Stimulated activated CD8-positive, alpha-beta memory T cell treated with anti-CD3 and anti-CD28 coated beads, Interleukin-15, amount 100 ng/mL, for 48 hours (primary cell): ENCODE data around the gene PARD6B.

Experiments
- DNase-seq, 2 donors: peaks; one replicate each; pipeline ENCODE4 v3.0.0-alpha.2; 2020; ENCODE audit warnings: low read depth in 2 of 2

PARD6B gene

DNA sequence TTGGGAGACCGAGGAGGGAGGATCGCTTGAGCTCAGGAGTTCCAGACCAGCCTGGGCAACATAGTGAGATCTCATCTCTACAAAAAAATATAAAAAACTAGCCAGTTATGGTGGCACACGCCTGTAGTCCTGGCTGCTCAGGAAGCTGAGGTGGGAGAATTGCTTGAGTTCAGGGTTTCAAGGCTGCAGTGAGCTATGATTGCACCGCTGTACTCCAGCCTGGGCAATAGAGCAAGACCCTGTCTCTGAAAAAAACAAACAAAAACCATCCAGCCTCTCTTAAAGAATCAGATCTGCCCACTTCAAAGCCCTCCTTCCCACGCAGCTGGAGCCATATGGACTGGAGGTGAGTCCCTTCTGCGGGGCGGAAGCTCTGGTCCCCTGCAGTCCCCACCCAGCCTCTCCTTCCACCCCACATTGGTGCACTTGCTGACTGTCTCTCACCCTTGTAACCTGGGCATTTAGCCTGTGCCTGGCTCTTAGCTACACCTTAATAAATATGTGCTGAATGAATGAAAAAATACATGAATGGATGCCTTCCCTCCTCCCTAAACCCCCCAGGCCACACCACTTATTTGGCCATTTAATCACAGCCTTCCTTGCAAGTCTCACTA lies 7.2 kb upstream of the PARD6B start:
- DNase-seq, result no peak

DNA sequence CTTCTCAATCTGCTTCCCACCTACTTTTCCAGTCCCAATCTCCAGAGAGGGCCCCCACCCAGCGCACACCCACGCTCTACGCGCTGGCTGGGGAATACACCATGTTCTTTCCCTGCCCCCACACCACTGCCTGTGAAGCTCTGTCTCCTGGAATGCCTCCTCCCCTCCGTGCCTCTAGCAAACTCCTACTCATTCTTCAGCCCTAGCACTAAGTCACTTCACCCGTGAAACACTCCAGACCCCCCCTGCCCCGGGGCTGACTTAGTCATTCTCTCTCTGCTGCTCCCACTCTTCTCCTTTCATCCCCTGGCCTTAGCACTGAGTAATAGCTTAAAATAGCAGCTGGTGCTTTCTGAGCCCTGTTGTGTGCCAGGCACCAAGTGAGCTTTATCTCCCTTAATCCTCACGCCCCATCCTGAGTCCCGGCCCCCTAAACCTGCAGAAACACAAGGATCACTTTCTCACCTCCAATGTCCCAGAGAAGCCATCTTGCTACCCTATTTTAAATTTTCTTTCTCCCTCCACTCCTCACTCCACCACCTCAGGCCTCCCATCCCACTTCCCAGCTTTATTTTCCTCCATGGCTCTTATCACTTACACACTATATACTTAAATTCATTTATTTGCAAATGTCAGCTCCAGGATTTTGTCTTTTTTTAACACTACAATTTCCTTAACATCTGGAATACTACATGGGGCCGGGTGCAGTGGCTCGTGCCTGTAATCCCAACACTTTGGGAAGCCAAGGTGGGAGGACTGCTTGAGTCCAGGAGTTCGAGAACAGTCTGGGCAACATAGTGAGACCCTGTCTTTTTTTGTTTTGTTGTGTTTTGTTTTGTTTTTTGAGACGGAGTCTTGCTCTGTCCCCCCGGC lies 6.3 kb upstream of the PARD6B start:
- DNase-seq, result peak; percentile 59 to 78

DNA sequence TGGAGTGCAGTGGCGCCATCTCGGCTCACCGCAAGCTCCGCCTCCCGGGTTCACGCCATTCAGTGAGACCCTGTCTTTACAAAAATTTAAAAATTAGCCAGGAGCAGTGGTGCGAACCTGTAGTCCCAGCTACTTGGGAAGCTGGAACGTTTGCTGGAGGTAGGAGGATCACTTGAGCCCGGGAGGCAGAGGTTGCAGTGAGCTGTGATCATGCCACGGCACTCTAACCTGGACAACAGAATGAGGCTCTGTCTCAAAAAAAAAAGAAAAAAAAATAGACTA lies 5.7 kb upstream of the PARD6B start:
- no peak for DNase-seq

DNA sequence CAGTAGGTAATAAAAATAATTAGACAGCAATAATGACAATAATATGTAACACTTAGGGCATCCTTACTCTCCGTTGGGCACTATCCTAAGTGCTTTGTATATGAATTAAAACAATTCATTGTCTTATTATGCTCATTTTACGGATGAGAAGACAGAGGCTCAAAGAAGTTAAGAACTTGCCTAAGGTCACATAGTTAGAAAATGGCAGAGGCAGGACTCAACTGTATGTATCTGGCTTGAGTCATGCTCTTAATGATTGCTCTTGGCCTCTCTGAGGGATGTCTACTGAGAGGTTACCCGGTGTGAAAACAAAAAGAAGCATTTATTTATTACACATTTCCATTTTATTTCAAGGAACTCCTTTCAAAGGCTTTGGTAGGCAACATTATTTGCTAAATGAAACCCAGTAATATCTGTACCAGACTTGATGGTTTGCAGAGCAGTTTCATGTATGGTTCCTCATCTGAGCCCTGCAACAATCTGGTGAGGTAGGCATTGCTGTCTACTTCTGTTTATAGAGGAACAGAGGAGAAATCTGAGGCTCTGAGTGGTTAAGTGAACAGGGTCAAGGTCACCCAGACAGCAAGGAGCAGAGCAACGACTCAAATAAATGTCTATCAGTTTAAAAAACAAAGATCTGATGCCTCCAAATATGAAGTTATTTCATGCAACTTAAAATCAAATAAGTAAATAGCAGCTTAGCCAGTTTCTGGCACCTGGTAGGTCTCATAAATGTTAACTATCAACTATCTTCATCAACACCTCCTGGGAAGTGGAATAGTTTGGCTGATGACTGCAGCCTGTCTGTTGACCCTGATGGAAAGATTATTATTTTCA lies 4.2 kb upstream of the PARD6B start:
- no peak for DNase-seq

DNA sequence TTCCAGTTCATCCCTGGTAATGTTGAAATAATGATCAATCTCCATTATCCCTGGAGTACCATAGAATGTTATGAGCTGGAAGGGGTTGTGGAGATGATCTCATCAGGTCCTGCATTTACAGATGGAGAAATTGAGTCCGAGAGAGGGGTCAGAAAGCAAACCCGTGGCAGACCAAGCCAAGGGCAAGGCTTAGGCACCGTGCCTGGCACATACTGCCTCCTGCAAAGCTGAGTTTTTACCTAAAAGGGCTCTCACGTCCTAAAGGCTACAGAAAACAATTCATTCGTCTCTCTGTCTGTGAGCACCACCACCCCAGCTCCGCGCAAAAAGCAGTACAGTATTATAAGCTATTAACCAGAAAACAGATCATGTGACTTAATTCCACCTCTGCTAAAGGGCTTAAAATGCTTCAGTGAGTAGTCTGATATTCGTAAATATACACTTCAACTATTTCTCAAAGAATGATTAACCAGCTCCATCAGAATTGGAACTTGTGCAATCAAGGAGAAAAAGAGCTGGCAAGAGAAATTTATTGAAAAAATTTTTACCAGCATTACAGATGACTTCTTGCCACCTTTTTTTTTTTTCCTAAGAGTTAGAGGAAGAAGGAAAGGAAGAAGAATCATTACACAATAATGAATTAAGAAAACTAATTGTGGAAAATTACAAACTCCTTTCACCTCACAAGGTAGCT lies 3.4 kb upstream of the PARD6B start:
- DNase-seq, result no peak

DNA sequence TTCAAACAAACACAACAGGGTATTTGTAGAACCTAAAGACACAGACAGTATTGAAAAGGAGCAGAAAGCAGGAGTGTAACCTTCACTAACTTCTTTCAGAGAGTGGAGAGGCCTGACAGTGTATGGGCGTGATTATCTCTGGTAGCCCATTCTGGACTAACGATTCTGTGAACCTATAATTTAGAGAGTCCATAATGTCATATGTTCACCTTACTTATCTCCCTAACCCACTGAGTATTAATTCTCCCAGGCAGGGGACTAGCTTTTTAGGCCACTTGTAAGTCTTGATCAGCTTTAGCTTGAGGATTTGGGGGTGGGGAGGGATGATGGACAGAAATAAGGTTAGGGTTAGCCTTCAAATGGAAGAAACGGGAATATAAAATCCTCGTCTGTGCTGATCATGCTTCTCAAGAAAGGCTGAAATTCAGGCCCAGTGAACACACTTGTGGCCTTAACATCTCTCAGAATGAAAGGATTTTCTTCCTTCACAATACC lies 2.8 kb upstream of the PARD6B start:
- no peak for DNase-seq

DNA sequence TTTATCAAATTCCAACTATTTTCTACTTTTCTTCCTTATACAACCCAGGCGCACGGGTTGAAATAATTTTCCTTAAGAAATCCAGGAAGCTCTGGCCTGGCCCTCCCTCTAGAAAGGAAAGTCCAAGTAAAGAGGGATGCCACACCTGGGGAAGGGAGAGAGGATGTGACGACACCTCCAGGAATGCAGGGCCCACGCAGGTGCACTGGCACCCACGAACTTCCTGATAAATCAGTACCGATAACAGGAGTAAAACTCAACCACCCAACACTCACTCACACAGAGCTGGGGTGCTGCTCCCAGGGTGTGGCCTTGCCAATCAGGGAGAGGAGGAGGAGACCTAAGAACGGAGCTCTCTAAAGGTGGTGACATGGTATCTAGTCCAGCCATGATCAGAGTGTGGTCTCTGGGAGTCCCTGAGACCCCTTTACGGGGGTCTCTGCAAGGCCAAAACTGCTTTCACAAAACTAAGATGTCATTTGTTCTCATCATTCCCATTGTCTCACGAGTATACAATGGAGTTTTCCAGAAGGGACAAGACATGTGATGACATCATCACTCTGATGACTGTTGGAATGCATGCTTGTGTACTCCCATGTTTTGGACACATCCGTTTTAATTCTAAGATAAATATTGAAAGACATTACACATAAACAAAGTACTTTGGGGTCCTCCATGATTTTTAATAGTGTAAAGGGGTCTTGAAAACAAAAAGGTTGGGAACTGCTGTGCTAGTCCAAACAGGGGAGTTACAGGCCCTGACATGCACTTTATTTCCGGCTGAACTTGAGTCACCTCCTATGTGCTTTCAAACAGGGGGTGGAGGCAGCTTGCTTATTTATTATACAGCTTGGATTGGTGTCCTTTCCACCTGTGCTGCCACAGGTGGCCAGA lies 2.2 kb upstream of the PARD6B start:
- no peak for DNase-seq

DNA sequence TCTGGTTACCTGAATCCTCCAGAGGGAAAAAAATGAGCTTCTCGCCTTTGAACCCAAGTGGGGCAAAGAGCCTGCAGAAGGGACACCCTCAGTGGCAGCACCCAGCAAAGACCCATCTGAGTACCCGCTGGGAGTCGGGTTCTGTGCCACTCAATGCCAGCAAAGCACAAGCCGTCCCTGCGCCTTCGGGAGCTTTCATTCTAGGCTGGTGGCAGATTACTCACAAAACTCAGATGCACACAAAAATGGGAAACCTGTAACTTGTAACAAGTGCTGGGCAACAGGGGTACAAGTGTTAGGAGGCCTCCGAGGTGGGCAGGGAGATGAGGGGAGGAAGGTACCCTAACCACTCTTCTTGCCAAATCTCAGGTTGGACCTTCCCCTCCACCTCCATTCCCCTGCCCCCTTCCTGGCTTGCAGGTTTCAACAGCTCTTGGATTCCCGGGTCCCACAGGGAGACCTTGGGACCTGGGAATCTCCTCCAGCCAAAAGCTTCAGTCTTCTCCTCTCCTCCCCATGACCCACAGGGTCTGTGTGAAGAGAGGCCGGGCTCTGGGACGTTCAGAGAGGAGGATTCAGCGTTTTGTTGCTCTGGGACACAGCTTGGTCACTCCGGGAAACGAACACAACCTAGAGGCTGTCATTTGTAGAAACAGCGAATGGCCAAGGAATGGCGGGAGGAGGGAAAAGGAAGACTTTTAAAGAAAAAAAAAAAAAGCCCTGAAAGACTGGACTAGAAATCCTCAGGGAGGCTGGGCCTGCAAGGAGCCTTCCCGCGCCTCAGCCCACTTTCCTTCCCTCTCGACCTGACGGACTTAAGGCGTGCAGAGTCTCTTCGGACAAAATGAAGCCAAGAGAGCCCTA lies 1.2 kb upstream of the PARD6B start:
- DNase-seq, result no peak

DNA sequence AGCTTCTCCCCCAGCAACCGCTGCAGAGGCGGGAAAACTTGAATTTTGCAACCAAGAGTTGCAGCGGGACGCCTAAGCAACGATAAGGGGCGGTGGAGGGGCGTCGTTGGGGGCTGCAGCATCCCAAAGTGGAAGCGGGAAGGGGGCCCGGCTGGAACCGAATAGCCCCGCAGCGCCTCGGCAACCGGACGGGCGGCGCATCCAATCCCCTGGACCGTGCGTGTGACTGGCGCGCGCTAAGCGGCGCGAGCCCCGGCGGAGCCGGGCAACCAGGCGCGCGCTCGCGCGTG lies 670 bp upstream of the PARD6B start:
- DNase-seq, result no peak

DNA sequence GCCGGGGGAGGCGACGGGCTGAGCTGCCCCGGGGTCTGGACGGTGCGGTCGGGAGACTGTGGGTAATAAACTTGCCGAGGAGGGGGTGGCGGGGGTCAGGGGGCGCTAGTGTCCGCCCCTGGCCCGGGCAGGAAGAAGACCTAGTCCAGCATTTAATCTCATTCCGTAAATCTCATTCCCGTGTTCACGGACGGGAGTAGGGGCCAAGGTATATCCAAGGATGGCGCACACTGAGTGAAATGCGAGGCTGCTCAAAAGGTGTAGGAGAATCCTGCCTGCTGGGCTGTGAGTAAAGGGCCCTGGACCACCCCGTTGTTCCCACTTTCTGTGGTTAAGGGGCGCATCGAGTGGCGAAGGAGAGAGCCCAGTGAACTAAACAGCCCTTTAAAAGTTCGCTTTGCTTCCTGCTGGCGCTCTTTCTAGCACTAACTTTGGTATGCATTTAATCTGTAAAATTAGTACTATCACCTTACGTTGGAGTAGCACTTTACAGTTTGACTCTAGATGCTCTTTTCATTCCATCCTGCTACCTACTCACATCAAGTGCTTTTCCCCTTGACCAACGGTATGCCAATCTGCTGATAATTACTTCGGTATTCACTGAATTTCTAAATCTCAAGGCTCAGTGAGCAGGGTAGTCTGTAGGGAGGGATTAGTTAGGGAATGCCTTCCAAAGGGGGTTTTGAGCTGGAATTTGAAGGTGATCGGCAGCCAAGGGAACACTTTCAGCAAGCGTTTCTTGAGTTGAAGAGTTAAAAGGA lies 730 bp downstream of the PARD6B start:
- no peak for DNase-seq

DNA sequence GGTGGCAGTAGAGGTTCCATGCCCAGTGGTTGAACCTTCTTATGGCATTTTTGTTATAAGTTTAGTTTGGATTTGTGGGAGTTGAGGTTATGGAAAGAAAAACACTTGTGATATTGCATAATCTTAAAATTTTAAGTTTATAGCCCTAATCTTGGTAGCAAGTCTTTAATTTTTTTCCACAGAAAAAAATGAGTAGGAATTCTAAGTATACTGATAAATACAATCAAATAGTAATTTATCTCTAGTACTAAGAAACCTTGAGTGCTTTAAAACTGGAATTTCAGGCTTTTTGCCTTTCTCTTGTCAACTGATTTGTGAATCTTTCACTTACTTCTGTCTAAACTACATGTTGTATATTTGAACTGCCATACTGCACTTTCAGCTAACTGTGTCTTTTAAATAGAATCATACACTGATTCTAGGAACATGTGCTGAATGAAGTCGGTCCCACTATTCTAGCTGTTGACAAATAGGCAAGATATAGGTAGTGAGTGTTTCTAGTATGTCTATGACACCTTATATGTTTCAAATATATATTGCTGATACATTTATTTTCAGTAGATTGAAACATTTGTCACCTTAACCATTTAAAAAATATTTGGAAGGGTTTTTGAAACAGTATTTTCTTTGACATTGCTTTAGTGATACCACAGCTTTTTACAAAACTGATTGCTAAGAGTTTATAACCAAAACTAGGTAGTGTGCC lies 2.4 kb downstream of the PARD6B start:
- no peak for DNase-seq

DNA sequence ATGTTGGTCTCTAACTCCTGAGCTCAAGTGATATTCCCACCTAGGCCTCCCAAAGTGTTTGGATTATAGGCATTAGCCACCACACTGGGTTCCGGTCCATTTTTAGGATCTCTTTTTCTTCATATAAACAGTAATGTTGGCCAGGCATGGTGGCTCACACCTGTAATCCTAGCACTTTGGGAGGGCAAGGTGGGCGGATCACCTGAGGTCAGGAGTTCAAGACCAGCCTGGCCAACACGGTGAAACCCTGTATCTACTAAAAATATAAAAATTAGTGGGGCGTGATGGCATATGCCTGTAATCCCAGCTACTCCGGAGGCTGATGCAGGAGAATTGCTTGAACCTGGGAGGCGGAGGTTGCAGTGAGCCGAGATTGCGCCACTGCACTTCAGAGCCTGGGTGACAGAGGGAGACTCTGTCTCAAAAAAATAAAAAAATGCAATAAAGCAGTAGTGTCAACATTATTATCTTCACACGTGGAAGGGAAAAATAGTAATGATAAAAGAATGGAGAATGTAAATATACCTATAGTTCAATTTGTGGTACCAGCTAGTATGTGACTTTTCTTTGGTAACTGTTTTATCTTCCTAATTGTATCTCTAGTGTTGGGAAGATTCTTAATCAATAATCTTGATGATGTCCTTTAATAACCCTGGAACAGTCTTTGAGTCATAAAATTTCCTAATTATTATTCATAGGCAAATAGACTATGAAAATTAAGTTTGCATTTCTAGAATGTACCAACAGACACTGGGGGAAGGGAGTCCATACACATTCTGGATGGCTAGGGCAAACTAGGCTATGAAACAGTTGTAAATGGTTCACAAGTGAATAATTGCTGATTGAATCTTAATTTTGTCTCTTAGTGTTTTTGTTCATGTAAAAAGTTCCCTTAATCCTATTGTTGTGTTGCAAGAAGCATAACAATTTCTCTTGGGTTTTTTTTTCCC lies 3.6 kb downstream of the PARD6B start:
- DNase-seq, result no peak

DNA sequence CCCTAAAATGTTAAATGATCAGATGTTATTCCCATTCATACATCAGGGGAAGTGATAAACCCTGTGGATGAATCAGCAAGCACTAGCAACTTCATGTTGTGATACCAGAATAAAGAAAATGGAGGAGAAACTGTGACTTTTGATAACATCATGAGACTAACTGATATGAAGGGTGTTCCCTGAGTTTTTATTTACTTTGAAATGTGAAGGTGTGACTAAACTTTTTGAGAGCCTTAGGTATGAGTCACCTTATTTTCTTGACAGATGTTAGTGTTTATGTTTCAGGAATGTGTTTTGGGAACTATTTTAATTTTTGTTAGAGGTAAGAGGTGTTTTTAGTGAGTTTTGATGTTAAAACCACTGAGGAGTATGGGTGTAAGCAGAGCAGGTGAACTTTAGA lies 4.4 kb downstream of the PARD6B start:
- no peak for DNase-seq

DNA sequence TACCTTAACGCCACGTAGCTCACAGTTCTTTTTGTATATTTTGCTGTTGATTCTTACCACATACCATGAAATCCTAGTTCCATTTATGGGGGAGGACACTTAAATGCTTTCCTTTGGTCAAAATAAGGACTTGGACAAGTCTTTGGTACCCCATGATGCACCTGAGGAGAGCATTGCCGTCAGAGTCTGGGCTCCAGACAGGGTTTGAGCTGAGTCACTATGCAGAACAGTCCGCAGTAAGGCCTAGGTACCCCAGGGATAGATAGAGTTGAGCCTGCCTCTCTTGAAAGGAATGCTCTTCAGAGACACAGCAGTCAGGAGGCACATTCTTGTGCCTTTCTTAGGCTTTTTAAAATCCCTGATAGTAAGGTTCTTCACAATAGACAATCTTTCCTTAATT lies 6.0 kb downstream of the PARD6B start:
- no peak for DNase-seq

DNA sequence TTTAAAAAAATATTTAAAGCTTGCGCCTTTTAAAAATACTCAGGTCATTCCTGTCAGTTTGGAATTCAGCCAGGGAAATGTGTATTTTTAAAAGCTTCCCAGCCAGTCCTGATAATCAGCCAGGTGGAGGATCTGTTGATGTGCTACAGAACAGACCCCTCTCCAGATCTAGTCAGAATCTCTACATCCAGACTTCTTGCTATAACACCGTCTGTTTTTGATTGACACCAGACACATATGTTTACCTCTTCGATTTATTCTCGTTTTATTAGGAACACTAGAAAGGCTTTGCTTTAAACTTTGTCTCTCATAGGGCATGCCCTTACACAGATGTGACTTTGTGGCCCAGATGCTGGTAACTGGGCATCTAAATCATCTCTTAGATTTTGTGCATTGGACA lies 11.7 kb downstream of the PARD6B start:
- DNase-seq, result no peak

DNA sequence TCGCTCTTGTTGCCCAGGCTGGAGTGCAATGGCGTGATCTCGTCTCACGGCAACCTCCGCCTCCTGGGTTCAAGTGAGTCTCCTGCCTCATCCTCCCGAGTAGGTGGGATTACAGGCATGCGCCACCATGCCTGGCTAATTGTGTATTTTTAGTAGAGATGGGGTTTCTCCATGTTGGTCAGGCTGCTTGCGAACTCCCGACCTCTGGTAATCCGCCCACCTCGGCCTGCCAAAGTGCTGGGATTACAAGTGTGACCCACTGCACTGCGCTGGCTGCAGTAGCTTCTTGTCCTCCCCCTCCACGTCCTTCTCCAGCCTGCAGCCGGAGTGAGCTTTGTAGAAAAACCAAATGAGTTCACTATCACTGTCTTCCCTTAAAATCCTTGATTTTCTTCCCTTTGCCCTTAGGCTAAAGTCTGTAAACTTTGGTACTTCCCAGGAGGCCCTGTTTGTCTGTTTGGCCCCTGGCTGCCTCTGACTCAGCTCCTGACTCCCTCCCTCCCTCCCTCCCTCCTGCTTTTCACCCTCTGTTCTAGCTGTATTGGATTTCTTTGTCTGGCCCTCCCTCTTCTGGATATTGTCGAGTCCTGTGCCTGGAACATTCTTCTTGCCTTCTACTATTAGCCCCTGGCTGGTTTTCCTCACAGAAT lies 12.9 kb downstream of the PARD6B start:
- DNase-seq, result no peak

DNA sequence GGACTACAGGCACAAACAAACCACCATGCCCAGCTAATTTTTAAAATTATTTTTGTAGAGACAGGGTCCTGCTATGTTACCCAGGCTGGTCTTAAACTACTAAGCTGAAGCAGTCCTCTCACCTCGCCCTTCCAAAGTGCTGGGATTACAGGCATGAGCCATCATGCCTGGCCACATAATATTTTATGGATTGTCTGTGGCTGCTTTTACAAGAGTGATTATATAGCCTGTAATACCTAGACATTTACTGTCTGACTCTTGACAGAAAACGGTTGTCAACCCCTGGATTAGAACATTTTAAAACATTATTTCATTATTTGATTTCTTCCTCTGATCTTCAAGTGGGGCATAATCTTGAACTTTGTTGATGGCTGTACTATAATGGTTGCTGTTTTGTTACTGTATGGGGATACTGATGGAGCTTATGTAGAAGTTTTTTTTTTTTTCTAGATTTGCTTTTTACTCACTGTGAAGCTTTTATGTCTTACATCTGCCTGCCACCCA lies 14.3 kb downstream of the PARD6B start:
- DNase-seq, result no peak
